ENCODE measurements around the gene CHST11. TPM values are rescaled to one million over a fixed set of nuclear protein-coding genes. Genes with fewer than 3 reads are reported as not detected.

Gene CHST11
- total and polyA plus RNA-seq, 2 of the 4 experiments (the other 2 are of a cell fraction) = 1.4 to 2.7 TPM

GRCh38 chr12:104761091-104761490 is 304.3 kb downstream of the CHST11 start:
- Histone ChIP-seq H3K4me1 (ENCODE audit: control insufficient read depth, insufficient read depth, low read length) (no peaks in the 10 kb centered on the region), H3K9me1 (ENCODE audit: insufficient read depth, low read length) (peaks cover 3% of the 10 kb centered on the region; the same call in 1 of the 2 replicates), H3K36me3 (ENCODE audit: control insufficient read depth, insufficient read depth, low read length) (no peaks in the 10 kb centered on the region), H3K18ac (ENCODE audit: low read depth, low read length) (no peak overlapping the region), H3K23ac (ENCODE audit: low read depth, low read length) (no peak overlapping the region), H2BK5ac (ENCODE audit: low read depth, low read length, poor library complexity, severe bottlenecking) (no peak overlapping the region), H3K79me1 (ENCODE audit: low read depth in 1 of 2, low read length in 2 of 2) (no peaks in the 10 kb centered on the region), H4K5ac (ENCODE audit: low read depth, low read length) (no peak overlapping the region), H3K27me3 (ENCODE audit: control insufficient read depth, insufficient read depth, low read length) (peaks cover 6% of the 10 kb centered on the region), H3K9ac (ENCODE audit: low read depth, low read length) (no peak overlapping the region), H2AK9ac (replicated peaks; ENCODE audit: low read depth, low read length, poor library complexity) (no peak overlapping the region), H2AK5ac (ENCODE audit: low read depth, low read length) (no peak overlapping the region), H3K14ac (replicated peaks; ENCODE audit: low read depth, low read length) (no peak overlapping the region), H3K4me3 (ENCODE audit: insufficient read depth, low read depth, low read length) (no peak overlapping the region), H2BK15ac (ENCODE audit: low read depth, low read length) (no peak overlapping the region), H3K4ac (ENCODE audit: low read depth, low read length) (no peak overlapping the region), H3K56ac (ENCODE audit: extremely low read depth, insufficient read depth, low read length) (no peak overlapping the region), H2AFZ (replicated peaks; ENCODE audit: low read length, poor library complexity) (no peak overlapping the region), H4K8ac (ENCODE audit: low read depth in 2 of 2, low read length in 2 of 2) (no peak overlapping the region), H3K4me2 (ENCODE audit: low read depth, low read length) (no peak overlapping the region), H3K27ac (ENCODE audit: insufficient read depth, low read length) (no peak overlapping the region), H2BK20ac (ENCODE audit: low read depth, low read length) (no peak overlapping the region), H4K20me1 (ENCODE audit: insufficient read depth, low read length) (no peaks in the 10 kb centered on the region), H2BK120ac (ENCODE audit: low read depth, low read length) (no peak overlapping the region), H3K9me3 (ENCODE audit: control insufficient read depth, insufficient read depth, low read length) (no peaks in the 10 kb centered on the region), H4K91ac (ENCODE audit: insufficient read depth, low read depth, low read length) (no peak overlapping the region)
- ChIA-PET POLR2A (ENCODE audit: unreplicated experiment) (no interaction called here), CTCF (interaction anchor here (1.0 kb wide), 1 partner anchor 10 kb away, joined by 3 read pairs; no protein-coding TSS in a partner anchor)
- in situ Hi-C loops (cut with MboI; ENCODE audit: low sequenced_read_pairs) = no loop called here
- intact Hi-C loops (cut with micrococcal nuclease) = no loop called here
- WGBS, 2 experiments (ENCODE audit: extremely low coverage in 2 of 2, insufficient read length in 1 of 2) = no CpG with 5 or more reads among the region's 5 CpGs
- no peak for DNase-seq
- BruUV-seq (replicated peaks) = no TSS peak
- TF ChIP-seq SMC3 (IDR thresholded peaks at IDR 0.05; ENCODE audit: low read depth, low read length) (no peak), USF2 (IDR thresholded peaks at IDR 0.05; ENCODE audit: low read depth, low read length) (no peak), CTCF (conservative IDR thresholded peaks at IDR 0.05; ENCODE audit: low read depth, low read length) (no peak), NFE2L2 (IDR thresholded peaks at IDR 0.05; ENCODE audit: low read depth, low read length) (no peak), RFX5 (IDR thresholded peaks at IDR 0.05; ENCODE audit: low read depth, low read length) (no peak), ELK1 (IDR thresholded peaks at IDR 0.05; ENCODE audit: borderline replicate concordance, low read depth, low read length) (no peak), MAZ (IDR thresholded peaks at IDR 0.05; ENCODE audit: borderline replicate concordance, low read depth, low read length) (no peak), MAFK (IDR thresholded peaks at IDR 0.05; ENCODE audit: low read depth, low read length) (no peak), RCOR1 (IDR thresholded peaks at IDR 0.05; ENCODE audit: insufficient replicate concordance, low read length) (no peak), BHLHE40 (IDR thresholded peaks at IDR 0.05; ENCODE audit: low read depth, low read length) (no peak), CEBPB (IDR thresholded peaks at IDR 0.05; ENCODE audit: low read depth, low read length) (no peak), MXI1 (IDR thresholded peaks at IDR 0.05; ENCODE audit: borderline replicate concordance, low read depth, low read length) (no peak), RAD21 (IDR thresholded peaks at IDR 0.05; ENCODE audit: low read length) (no peak), FOS (IDR thresholded peaks at IDR 0.05; ENCODE audit: low read depth, low read length) (no peak), CHD1 (IDR thresholded peaks at IDR 0.05; ENCODE audit: low read depth, low read length) (no peak)
- dilution Hi-C loops (cut with HindIII; ENCODE audit: low sequenced_read_pairs, unreplicated experiment) = no loop called here
- ATAC-seq (ENCODE audit: low read depth) = no peak
